ENCODE measurements around the gene EMILIN1. TPM values are rescaled to one million over a fixed set of nuclear protein-coding genes. Genes with fewer than 3 reads are reported as not detected.

The EMILIN1 gene
- polyA plus RNA-seq, 1 of the 3 experiments (the other 2 are of a cell fraction) = 286 TPM

DNA sequence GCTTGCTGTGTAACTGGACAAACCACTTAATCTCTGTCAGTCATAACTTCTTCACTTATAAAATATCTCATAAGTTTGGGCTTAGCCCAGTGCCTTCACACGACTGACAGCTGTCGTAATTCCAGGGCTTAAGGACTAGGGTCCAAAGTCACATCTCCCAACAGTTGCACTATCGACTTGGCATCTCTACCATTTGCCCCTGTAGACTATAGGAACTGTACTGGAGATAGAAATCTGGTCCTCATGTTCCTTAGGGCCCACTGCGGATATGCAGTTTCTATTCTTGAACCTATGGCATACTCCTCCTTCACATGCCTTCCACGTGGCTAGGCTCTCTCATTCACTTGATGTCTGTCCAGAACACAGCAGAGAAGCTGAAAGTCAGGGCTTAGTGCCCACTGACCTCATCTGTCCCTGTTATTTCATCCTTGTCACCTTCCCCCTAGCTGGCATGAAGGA, 47.9 kb downstream of the EMILIN1 start:
- 67% methylated on average over 5 of the region's 5 CpGs for whole genome bisulfite sequencing (ENCODE audit: low lambda C conversion rate)
- Histone ChIP-seq H3K4me3 (ENCODE audit: low read depth in 2 of 2, low read length in 1 of 2) (no peak overlapping the region), H3K9me3 (no peaks in the 10 kb centered on the region), H3K27me3 (ENCODE audit: insufficient read depth) (no peaks in the 10 kb centered on the region), H3K4me1 (ENCODE audit: control insufficient read depth in 1 of 2, insufficient read depth in 2 of 2, low read depth in 1 of 2, low read length in 1 of 2) (peaks cover 0 to 14% of the 10 kb centered on the region in 2 experiments; a peak in 1 of 4 replicates), H4K20me1 (ENCODE audit: insufficient read depth) (no peaks in the 10 kb centered on the region), H3K36me3 (replicated peaks in 1 of 2; ENCODE audit: control insufficient read depth in 1 of 2, insufficient read depth in 2 of 2, low read length in 1 of 2) (peaks cover 0 to 17% of the 10 kb centered on the region in 2 experiments), H3K27ac (ENCODE audit: low read depth in 2 of 2, low read length in 1 of 2) (no peak overlapping the region), H3K9me2 (no peaks in the 10 kb centered on the region), H2AFZ (ENCODE audit: low read depth) (no peak overlapping the region), H3K9ac (no peak overlapping the region), H3F3A (replicated peaks; ENCODE audit: insufficient read depth) (no peaks in the 10 kb centered on the region), H3K79me2 (ENCODE audit: insufficient read depth) (no peaks in the 10 kb centered on the region), H3K4me2 (no peak overlapping the region)
- no peak for TF ChIP-seq CHD2 (IDR thresholded peaks at IDR 0.05; ENCODE audit: low read length, partially characterized antibody)
- TF ChIP-seq, protein P1, sequence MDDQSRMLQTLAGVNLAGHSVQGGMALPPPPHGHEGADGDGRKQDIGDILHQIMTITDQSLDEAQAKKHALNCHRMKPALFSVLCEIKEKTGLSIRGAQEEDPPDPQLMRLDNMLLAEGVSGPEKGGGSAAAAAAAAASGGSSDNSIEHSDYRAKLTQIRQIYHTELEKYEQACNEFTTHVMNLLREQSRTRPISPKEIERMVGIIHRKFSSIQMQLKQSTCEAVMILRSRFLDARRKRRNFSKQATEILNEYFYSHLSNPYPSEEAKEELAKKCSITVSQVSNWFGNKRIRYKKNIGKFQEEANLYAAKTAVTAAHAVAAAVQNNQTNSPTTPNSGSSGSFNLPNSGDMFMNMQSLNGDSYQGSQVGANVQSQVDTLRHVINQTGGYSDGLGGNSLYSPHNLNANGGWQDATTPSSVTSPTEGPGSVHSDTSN (IDR thresholded peaks at IDR 0.05) = no peak
- TF ChIP-seq TAF1 (IDR thresholded peaks at IDR 0.05; ENCODE audit: borderline replicate concordance, low read depth, low read length) = no peak
- TF ChIP-seq, protein P2, sequence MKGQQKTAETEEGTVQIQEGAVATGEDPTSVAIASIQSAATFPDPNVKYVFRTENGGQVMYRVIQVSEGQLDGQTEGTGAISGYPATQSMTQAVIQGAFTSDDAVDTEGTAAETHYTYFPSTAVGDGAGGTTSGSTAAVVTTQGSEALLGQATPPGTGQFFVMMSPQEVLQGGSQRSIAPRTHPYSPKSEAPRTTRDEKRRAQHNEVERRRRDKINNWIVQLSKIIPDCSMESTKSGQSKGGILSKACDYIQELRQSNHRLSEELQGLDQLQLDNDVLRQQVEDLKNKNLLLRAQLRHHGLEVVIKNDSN (IDR thresholded peaks at IDR 0.05; ENCODE audit: borderline replicate concordance, low read depth) = no peak
- TF ChIP-seq FOSL2 (IDR thresholded peaks at IDR 0.05; ENCODE audit: borderline replicate concordance, low read depth) = no peak
- TF ChIP-seq NRF1 (IDR thresholded peaks at IDR 0.05; ENCODE audit: low read depth, low read length) = no peak
- no peak for TF ChIP-seq TEAD4 (IDR thresholded peaks at IDR 0.05; ENCODE audit: borderline replicate concordance, insufficient read depth)
- TF ChIP-seq JUND (IDR thresholded peaks at IDR 0.05) = no peak
- no peak for TF ChIP-seq GABPA (IDR thresholded peaks at IDR 0.05; ENCODE audit: low read depth)
- TF ChIP-seq RCOR1 (IDR thresholded peaks at IDR 0.05; ENCODE audit: low read length) = no peak
- TF ChIP-seq MEF2A (IDR thresholded peaks at IDR 0.05; ENCODE audit: borderline replicate concordance, low read depth) = no peak
- TF ChIP-seq MAX (IDR thresholded peaks at IDR 0.05; ENCODE audit: low read depth) = no peak
- no peak for TF ChIP-seq RAD21 (IDR thresholded peaks at IDR 0.05; ENCODE audit: low read length)
- ChIA-PET CTCF (interaction anchor here (0.7 to 1.8 kb wide), 4 partner anchors 38 to 177 kb away, joined by 3 to 6 read pairs (median 4); no protein-coding TSS in a partner anchor), POLR2A (interaction anchor here (1.2 kb wide), 1 partner anchor 39 kb away, joined by 5 read pairs; the partner anchor contains the start of gene KHK)
- no peak for DNase-seq

GRCh38 chr2:27127883-27128667, 49.7 kb downstream of the EMILIN1 start:
- Histone ChIP-seq H3K9ac (no peak overlapping the region), H3K4me1 (ENCODE audit: control insufficient read depth in 1 of 2, insufficient read depth in 2 of 2, low read depth in 1 of 2, low read length in 1 of 2) (peaks cover 3 to 15% of the 10 kb centered on the region in 2 experiments; a peak in 2 of 4 replicates), H3K9me3 (no peaks in the 10 kb centered on the region), H2AFZ (ENCODE audit: low read depth) (no peak overlapping the region), H3K27ac (ENCODE audit: low read depth in 2 of 2, low read length in 1 of 2) (no peak overlapping the region), H3K27me3 (ENCODE audit: insufficient read depth) (no peaks in the 10 kb centered on the region), H3K4me3 (ENCODE audit: low read depth in 2 of 2, low read length in 1 of 2) (no peak overlapping the region), H3K9me2 (no peaks in the 10 kb centered on the region), H3K36me3 (replicated peaks in 1 of 2; ENCODE audit: control insufficient read depth in 1 of 2, insufficient read depth in 2 of 2, low read length in 1 of 2) (peaks cover 9 to 32% of the 10 kb centered on the region in 2 experiments), H3K4me2 (no peak overlapping the region), H4K20me1 (ENCODE audit: insufficient read depth) (peaks cover 4% of the 10 kb centered on the region; the same call in 1 of the 2 replicates), H3K79me2 (ENCODE audit: insufficient read depth) (peaks cover 9% of the 10 kb centered on the region), H3F3A (replicated peaks; ENCODE audit: insufficient read depth) (no peaks in the 10 kb centered on the region)
- WGBS (ENCODE audit: low lambda C conversion rate) = 84% methylated on average over 9 of the region's 9 CpGs
- DNase-seq = no peak
- ChIA-PET CTCF (interaction anchor here (1.0 to 1.4 kb wide), 4 partner anchors 32 to 175 kb away, joined by 3 to 6 read pairs (median 4); no protein-coding TSS in a partner anchor), POLR2A (no interaction called here)
- TF ChIP-seq TCF12 (IDR thresholded peaks at IDR 0.05) (no peak), TAF1 (IDR thresholded peaks at IDR 0.05; ENCODE audit: borderline replicate concordance, low read depth, low read length) (no peak), RXRA (IDR thresholded peaks at IDR 0.05; ENCODE audit: borderline replicate concordance, low read depth) (no peak), ELF1 (IDR thresholded peaks at IDR 0.05) (no peak), MEF2A (IDR thresholded peaks at IDR 0.05; ENCODE audit: borderline replicate concordance, low read depth) (no peak), NRF1 (IDR thresholded peaks at IDR 0.05; ENCODE audit: low read depth, low read length) (no peak), MXI1 (IDR thresholded peaks at IDR 0.05; ENCODE audit: low read depth, low read length) (no peak), NFIC (IDR thresholded peaks at IDR 0.05; ENCODE audit: borderline replicate concordance) (no peak), RAD21 (IDR thresholded peaks at IDR 0.05; ENCODE audit: low read length) (no peak), GATA2 (CRISPR knock-in tag; IDR thresholded peaks at IDR 0.05) (no peak)
- TF ChIP-seq, protein P2 (IDR thresholded peaks at IDR 0.05; ENCODE audit: borderline replicate concordance, low read depth) = no peak
- TF ChIP-seq, protein P3, sequence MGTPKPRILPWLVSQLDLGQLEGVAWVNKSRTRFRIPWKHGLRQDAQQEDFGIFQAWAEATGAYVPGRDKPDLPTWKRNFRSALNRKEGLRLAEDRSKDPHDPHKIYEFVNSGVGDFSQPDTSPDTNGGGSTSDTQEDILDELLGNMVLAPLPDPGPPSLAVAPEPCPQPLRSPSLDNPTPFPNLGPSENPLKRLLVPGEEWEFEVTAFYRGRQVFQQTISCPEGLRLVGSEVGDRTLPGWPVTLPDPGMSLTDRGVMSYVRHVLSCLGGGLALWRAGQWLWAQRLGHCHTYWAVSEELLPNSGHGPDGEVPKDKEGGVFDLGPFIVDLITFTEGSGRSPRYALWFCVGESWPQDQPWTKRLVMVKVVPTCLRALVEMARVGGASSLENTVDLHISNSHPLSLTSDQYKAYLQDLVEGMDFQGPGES (IDR thresholded peaks at IDR 0.05; ENCODE audit: low read depth, low read length) = no peak
- TF ChIP-seq, protein P4, sequence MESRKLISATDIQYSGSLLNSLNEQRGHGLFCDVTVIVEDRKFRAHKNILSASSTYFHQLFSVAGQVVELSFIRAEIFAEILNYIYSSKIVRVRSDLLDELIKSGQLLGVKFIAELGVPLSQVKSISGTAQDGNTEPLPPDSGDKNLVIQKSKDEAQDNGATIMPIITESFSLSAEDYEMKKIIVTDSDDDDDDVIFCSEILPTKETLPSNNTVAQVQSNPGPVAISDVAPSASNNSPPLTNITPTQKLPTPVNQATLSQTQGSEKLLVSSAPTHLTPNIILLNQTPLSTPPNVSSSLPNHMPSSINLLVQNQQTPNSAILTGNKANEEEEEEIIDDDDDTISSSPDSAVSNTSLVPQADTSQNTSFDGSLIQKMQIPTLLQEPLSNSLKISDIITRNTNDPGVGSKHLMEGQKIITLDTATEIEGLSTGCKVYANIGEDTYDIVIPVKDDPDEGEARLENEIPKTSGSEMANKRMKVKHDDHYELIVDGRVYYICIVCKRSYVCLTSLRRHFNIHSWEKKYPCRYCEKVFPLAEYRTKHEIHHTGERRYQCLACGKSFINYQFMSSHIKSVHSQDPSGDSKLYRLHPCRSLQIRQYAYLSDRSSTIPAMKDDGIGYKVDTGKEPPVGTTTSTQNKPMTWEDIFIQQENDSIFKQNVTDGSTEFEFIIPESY (IDR thresholded peaks at IDR 0.05; ENCODE audit: borderline replicate concordance, low read depth) = no peak

Measured in SK-N-SH (cell line).